Measurements from ENCODE around the gene VSTM2B.
A peak's percentile ranks its signal among the peaks of the same experiment; 100 is the strongest.

The VSTM2B gene

DNA sequence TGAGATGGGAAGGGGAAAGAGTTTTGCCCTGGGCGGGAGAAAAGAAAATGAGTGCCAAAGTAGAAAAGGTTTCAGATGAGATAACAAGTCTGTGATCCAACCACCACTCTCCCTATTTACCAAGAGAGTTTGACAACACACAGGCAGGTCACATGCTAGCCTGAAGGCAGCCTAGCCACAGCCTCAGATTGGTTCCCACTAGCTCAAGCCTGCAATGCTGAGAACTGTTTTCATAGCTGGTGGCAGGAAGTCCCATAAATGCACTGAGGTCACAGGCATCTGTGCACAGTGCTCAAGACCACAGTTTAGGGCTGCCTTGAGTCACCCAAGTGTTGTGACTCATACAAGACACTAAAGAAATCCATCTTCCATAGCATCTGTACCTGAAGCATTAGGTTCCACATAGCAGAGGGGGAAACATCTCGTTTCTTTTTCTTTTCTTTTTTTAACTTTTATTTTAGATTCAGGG lies 61.8 kb downstream of the VSTM2B start:
- Histone ChIP-seq H3K27me3 (ENCODE audit: insufficient read depth, low read length) (peaks cover 12% of the 10 kb centered on the region; the same call in 1 of the 2 replicates), H3K4me1 (ENCODE audit: insufficient read depth, low read length) (peaks cover 4% of the 10 kb centered on the region; the same call in 1 of the 2 replicates), H3K9me3 (ENCODE audit: insufficient read depth, low read depth, low read length) (no peaks in the 10 kb centered on the region), H3K36me3 (ENCODE audit: insufficient read depth, low read length) (no peaks in the 10 kb centered on the region), H3K27ac (ENCODE audit: low read depth, low read length) (no peak overlapping the region), H3K4me3 (ENCODE audit: low read length) (no peak overlapping the region), H3K9ac (ENCODE audit: low read depth, low read length) (no peak overlapping the region)
- 50% methylated on average over 1 of the region's 2 CpGs for WGBS

DNA sequence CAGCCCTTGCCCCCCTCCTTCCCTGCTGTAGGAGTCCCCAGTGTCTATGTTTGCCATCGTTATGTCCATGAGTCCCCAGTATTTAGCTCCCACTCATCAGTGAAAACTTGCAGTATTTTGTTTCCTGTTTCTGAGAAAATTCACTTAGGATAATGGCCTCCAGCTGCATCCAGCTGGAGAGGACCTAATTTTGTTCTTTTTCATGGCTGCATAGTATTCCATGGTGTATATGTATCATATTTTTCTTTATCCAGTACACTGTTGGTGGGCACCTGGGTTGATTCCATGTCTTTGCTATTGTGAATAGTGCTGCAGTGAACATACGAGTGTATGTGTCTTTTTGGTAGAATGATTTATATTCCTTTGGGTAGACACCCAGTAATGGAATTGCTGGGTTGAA lies 62.3 kb downstream of the VSTM2B start:
- Histone ChIP-seq H3K9ac (ENCODE audit: low read depth, low read length) (no peak overlapping the region), H3K27ac (ENCODE audit: low read depth, low read length) (no peak overlapping the region), H3K36me3 (ENCODE audit: insufficient read depth, low read length) (no peaks in the 10 kb centered on the region), H3K9me3 (ENCODE audit: insufficient read depth, low read depth, low read length) (no peaks in the 10 kb centered on the region), H3K27me3 (ENCODE audit: insufficient read depth, low read length) (peaks cover 12% of the 10 kb centered on the region; the same call in 1 of the 2 replicates), H3K4me3 (ENCODE audit: low read length) (no peak overlapping the region), H3K4me1 (ENCODE audit: insufficient read depth, low read length) (peaks cover 4% of the 10 kb centered on the region; the same call in 1 of the 2 replicates)
- 93% methylated on average over 2 of the region's 2 CpGs for WGBS

DNA sequence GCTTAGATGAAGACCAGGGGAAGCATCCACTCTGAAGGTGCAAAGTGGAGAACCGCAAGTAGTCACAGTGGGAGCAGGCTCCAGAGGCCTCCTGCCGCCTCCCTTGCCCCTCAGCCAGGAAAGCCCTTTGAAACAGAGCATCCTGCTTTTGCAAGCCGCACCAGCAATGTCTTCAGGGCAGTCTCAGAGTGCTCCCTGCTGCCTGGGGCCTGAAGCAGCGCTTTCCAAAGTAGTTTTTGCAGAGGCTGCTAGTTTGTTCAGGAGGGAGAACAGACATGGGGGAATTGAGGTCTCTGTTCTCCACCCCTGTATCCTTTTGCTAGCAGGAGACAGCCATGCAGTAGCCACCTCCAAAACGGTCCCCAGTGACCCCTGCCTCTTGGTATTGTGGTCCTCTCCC lies 64.5 kb downstream of the VSTM2B start:
- no peaks in the 10 kb centered on the region for H3K9me3 ChIP-seq (ENCODE audit: insufficient read depth, low read depth, low read length)
- WGBS, result 52% methylated on average over 5 of the region's 5 CpGs
- H3K27me3 ChIP-seq (ENCODE audit: insufficient read depth, low read length), result peaks cover 24% of the 10 kb centered on the region; the same call in 1 of the 2 replicates
- H3K36me3 ChIP-seq (ENCODE audit: insufficient read depth, low read length), result no peaks in the 10 kb centered on the region
- H3K9ac ChIP-seq (ENCODE audit: low read depth, low read length), result no peak overlapping the region
- no peak overlapping the region for H3K27ac ChIP-seq (ENCODE audit: low read depth, low read length)
- H3K4me3 ChIP-seq (ENCODE audit: low read length), result no peak overlapping the region
- peaks cover 2% of the 10 kb centered on the region; the same call in 1 of the 2 replicates for H3K4me1 ChIP-seq (ENCODE audit: insufficient read depth, low read length)

DNA sequence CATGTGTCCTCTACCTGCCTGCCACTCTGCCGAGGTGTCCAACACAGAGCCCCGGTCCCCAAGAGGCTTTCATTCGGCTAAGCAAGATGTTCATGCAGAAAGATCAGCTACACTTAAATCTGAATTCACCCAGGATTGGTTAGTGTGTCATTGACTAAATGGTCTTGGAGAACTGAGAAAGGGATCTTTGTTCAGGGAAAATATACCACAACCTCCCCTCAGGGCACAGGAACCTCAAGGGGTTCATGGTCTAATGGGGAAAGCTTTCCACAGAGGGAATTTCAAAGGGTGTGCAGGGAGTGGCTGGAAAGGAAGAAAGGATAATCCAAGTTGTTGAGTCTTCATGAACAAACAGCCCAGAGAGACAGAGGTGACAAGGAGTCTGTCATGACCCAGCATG lies 65.9 kb downstream of the VSTM2B start:
- Histone ChIP-seq H3K9ac (ENCODE audit: low read depth, low read length) (no peak overlapping the region), H3K4me3 (ENCODE audit: low read length) (no peak overlapping the region), H3K4me1 (ENCODE audit: insufficient read depth, low read length) (peaks cover 16% of the 10 kb centered on the region), H3K36me3 (ENCODE audit: insufficient read depth, low read length) (no peaks in the 10 kb centered on the region), H3K27me3 (ENCODE audit: insufficient read depth, low read length) (peaks cover 28% of the 10 kb centered on the region), H3K9me3 (ENCODE audit: insufficient read depth, low read depth, low read length) (no peaks in the 10 kb centered on the region), H3K27ac (ENCODE audit: low read depth, low read length) (no peak overlapping the region)
- 96% methylated on average over 3 of the region's 3 CpGs for WGBS

- H3K27ac ChIP-seq (ENCODE audit: low read depth, low read length), result no peak overlapping the region
- H3K9me3 ChIP-seq (ENCODE audit: insufficient read depth, low read depth, low read length), result no peaks in the 10 kb centered on the region
- no peak overlapping the region for H3K4me3 ChIP-seq (ENCODE audit: low read length)
- WGBS, result 95% methylated on average over 6 of the region's 6 CpGs
- H3K4me1 ChIP-seq (ENCODE audit: insufficient read depth, low read length), result peaks cover 20% of the 10 kb centered on the region
- no peak overlapping the region for H3K9ac ChIP-seq (ENCODE audit: low read depth, low read length)
- H3K27me3 ChIP-seq (ENCODE audit: insufficient read depth, low read length), result peaks cover 33% of the 10 kb centered on the region
- no peaks in the 10 kb centered on the region for H3K36me3 ChIP-seq (ENCODE audit: insufficient read depth, low read length)
These were observed 68.1 kb downstream of the VSTM2B start for GRCh38 chr19:29593869-29594268.

DNA sequence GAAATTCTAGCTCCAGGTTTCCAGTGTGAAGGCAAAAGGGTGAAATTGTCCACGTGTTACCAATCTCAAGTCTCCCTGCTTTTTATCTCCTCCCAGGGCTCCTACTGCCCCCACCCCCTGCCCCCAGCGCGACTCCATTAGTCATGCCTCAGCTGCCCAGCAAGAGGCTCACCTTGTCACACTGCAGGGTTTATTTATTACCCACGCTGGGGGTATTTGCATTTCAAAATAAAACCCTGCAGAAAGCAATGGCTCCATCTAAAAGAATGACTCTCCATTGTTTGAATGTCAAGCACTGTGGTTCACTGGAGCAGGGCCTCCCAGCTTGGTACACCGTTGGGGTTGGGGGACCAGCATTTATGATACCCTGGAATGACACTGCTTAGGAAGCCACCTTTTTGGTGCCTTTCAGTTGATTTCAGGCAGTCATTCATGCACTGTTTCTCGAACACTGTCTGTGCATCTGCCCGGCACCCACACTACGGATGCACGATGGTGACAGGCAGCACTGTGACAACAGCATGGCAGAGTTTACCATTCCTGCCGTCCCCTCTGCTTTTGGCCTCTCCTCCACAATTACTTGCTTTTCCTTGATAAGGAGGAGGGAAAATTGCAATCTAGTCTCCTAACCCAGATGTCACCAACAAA lies 70.4 kb downstream of the VSTM2B start:
- H3K4me1 ChIP-seq (ENCODE audit: insufficient read depth, low read length), result peaks cover 20% of the 10 kb centered on the region
- H3K36me3 ChIP-seq (ENCODE audit: insufficient read depth, low read length), result no peaks in the 10 kb centered on the region
- H3K9ac ChIP-seq (ENCODE audit: low read depth, low read length), result no peak overlapping the region
- WGBS, result 19% methylated on average over 10 of the region's 10 CpGs
- no peak overlapping the region for H3K27ac ChIP-seq (ENCODE audit: low read depth, low read length)
- H3K27me3 ChIP-seq (ENCODE audit: insufficient read depth, low read length), result peaks cover 30% of the 10 kb centered on the region
- no peaks in the 10 kb centered on the region for H3K9me3 ChIP-seq (ENCODE audit: insufficient read depth, low read depth, low read length)
- no peak overlapping the region for H3K4me3 ChIP-seq (ENCODE audit: low read length)

- H3K36me3 ChIP-seq (ENCODE audit: insufficient read depth, low read length), result no peaks in the 10 kb centered on the region
- H3K4me3 ChIP-seq (ENCODE audit: low read length), result no peak overlapping the region
- H3K9me3 ChIP-seq (ENCODE audit: insufficient read depth, low read depth, low read length), result no peaks in the 10 kb centered on the region
- H3K4me1 ChIP-seq (ENCODE audit: insufficient read depth, low read length), result peaks cover 20% of the 10 kb centered on the region
- peaks cover 22% of the 10 kb centered on the region for H3K27me3 ChIP-seq (ENCODE audit: insufficient read depth, low read length)
- H3K9ac ChIP-seq (ENCODE audit: low read depth, low read length), result no peak overlapping the region
- no peak overlapping the region for H3K27ac ChIP-seq (ENCODE audit: low read depth, low read length)
- 50% methylated on average over 9 of the region's 9 CpGs for WGBS
These were observed 71.2 kb downstream of the VSTM2B start for GRCh38 chr19:29596885-29597525.

DNA sequence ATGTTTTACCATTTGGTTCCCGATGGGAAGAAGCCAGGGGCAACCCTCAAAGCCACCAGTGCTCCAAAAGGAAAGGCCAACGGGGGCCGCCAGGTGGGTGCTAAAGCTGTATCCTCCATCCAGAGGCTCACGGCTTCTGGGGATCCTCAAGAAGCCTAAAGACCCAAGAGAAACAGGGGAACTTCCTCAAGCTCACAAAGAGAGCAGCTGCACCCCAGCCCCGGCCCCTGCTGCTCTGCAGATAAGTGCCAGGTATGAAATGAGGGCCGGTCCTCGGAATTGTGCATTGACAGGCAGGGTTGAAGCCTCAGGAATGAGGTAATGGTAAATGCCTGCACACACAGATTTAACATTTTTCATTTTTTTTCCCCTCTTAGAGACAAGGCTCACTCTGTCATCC lies 72.2 kb downstream of the VSTM2B start:
- Histone ChIP-seq H3K4me3 (ENCODE audit: low read length) (no peak overlapping the region), H3K9me3 (ENCODE audit: insufficient read depth, low read depth, low read length) (no peaks in the 10 kb centered on the region), H3K27ac (ENCODE audit: low read depth, low read length) (no peak overlapping the region), H3K36me3 (ENCODE audit: insufficient read depth, low read length) (no peaks in the 10 kb centered on the region), H3K4me1 (ENCODE audit: insufficient read depth, low read length) (peaks cover 20% of the 10 kb centered on the region), H3K27me3 (ENCODE audit: insufficient read depth, low read length) (peaks cover 21% of the 10 kb centered on the region), H3K9ac (ENCODE audit: low read depth, low read length) (no peak overlapping the region)
- WGBS, result 90% methylated on average over 7 of the region's 7 CpGs

GRCh38 chr19:29598496-29598895 lies 72.7 kb downstream of the VSTM2B start:
- no peak overlapping the region for H3K4me3 ChIP-seq (ENCODE audit: low read length)
- no peaks in the 10 kb centered on the region for H3K36me3 ChIP-seq (ENCODE audit: insufficient read depth, low read length)
- H3K9ac ChIP-seq (ENCODE audit: low read depth, low read length), result no peak overlapping the region
- no peak overlapping the region for H3K27ac ChIP-seq (ENCODE audit: low read depth, low read length)
- H3K27me3 ChIP-seq (ENCODE audit: insufficient read depth, low read length), result peaks cover 21% of the 10 kb centered on the region
- WGBS, result 89% methylated on average over 3 of the region's 3 CpGs
- H3K9me3 ChIP-seq (ENCODE audit: insufficient read depth, low read depth, low read length), result no peaks in the 10 kb centered on the region
- peaks cover 20% of the 10 kb centered on the region for H3K4me1 ChIP-seq (ENCODE audit: insufficient read depth, low read length)

DNA sequence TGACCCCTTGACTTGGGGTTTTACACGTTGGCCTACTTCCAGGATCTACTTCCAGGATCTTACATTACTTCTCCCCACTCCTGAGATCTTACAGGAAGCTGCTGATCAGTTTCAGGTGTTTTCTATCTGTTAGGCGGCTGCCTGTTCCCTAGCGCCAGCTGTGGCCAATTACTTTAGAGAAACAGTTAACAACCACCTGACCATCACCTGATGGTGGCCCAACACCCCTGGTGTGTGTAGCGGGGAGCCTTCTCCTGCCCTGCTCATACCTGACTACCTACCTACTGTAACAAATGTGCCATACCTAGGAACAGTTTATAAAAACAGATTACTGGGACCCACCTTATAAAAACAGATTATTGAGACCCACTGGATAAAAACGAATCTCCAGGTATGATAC lies 77.5 kb downstream of the VSTM2B start:
- no peaks in the 10 kb centered on the region for H3K36me3 ChIP-seq (ENCODE audit: insufficient read depth, low read length)
- H3K9me3 ChIP-seq (ENCODE audit: insufficient read depth, low read depth, low read length), result no peaks in the 10 kb centered on the region
- no peak overlapping the region for H3K9ac ChIP-seq (ENCODE audit: low read depth, low read length)
- no peak overlapping the region for H3K4me3 ChIP-seq (ENCODE audit: low read length)
- H3K27me3 ChIP-seq (ENCODE audit: insufficient read depth, low read length), result no peaks in the 10 kb centered on the region
- 85% methylated on average over 5 of the region's 5 CpGs for WGBS
- H3K4me1 ChIP-seq (ENCODE audit: insufficient read depth, low read length), result no peaks in the 10 kb centered on the region
- no peak overlapping the region for H3K27ac ChIP-seq (ENCODE audit: low read depth, low read length)

- WGBS, result under 1% methylated on average over 46 of the region's 47 CpGs
- Histone ChIP-seq H3K36me3 (ENCODE audit: insufficient read depth, low read length) (peaks cover 7% of the 10 kb centered on the region; the same call in 1 of the 2 replicates), H3K4me1 (ENCODE audit: insufficient read depth, low read length) (no peaks in the 10 kb centered on the region), H3K4me3 (ENCODE audit: low read length) (peak within 1 kb of the TSS; percentile 97), H3K27me3 (ENCODE audit: insufficient read depth, low read length) (no peaks in the 10 kb centered on the region), H3K9ac (ENCODE audit: low read depth, low read length) (peak within 1 kb of the TSS; percentile 98), H3K27ac (ENCODE audit: low read depth, low read length) (peak within 1 kb of the TSS; percentile 81), H3K9me3 (ENCODE audit: insufficient read depth, low read depth, low read length) (no peaks in the 10 kb centered on the region)
These were observed 80.0 kb downstream of the VSTM2B start, which contains the start of gene POP4 for GRCh38 chr19:29605653-29606419. POP4 (plus strand) TSS chr19:29606283; CDS start chr19:29606319, 36 bp downstream.
